GM19324 (cell line): ENCODE data around the gene MFRP.

ENCODE experiments used
- ATAC-seq: cut with Tn5 transposase; IDR thresholded peaks from one replicate; pipeline ENCODE4 v1.9.1; 2021; ENCODE audit warnings: mild to moderate bottlenecking, moderate library complexity; ENCODE audit not compliant: unreplicated experiment, low FRiP score

The MFRP gene

GRCh38 chr11:119338965-119339588 lies 7.4 kb downstream of the MFRP start:
- no peak for ATAC-seq

GRCh38 chr11:119338318-119338890 lies 8.1 kb downstream of the MFRP start:
- no peak for ATAC-seq

GRCh38 chr11:119337581-119338317 lies 8.8 kb downstream of the MFRP start:
- ATAC-seq, result no peak

GRCh38 chr11:119336744-119337469 lies 9.6 kb downstream of the MFRP start:
- no peak for ATAC-seq

GRCh38 chr11:119335655-119336543 lies 10.6 kb downstream of the MFRP start:
- no peak for ATAC-seq

- no peak for ATAC-seq
Measured at GRCh38 chr11:119335091-119335654, 11.3 kb downstream of the MFRP start.

- ATAC-seq, result peak; percentile 89
Measured at GRCh38 chr11:119334174-119334930, 12.2 kb downstream of the MFRP start, which contains the start of gene RNF26. Gene RNF26, plus strand, starts transcription at chr11:119334527. Its CDS starts 596 bp downstream, at chr11:119335123.

GRCh38 chr11:119332111-119332765 lies 14.3 kb downstream of the MFRP start:
- no peak for ATAC-seq

- ATAC-seq, result no peak
Measured at GRCh38 chr11:119330237-119330636, 16.3 kb downstream of the MFRP start.

- ATAC-seq, result no peak
Measured at GRCh38 chr11:119329320-119329719, 17.2 kb downstream of the MFRP start.

- ATAC-seq, result no peak
Measured at GRCh38 chr11:119324189-119324588, 22.3 kb downstream of the MFRP start.

GRCh38 chr11:119323532-119324033 lies 22.9 kb downstream of the MFRP start:
- ATAC-seq, result no peak

GRCh38 chr11:119322921-119323531 lies 23.5 kb downstream of the MFRP start:
- ATAC-seq, result no peak

- ATAC-seq, result no peak
Measured at GRCh38 chr11:119322360-119322739, 24.2 kb downstream of the MFRP start.

GRCh38 chr11:119320776-119321524 lies 25.6 kb downstream of the MFRP start:
- ATAC-seq, result no peak

GRCh38 chr11:119320240-119320775 lies 26.2 kb downstream of the MFRP start:
- no peak for ATAC-seq

GRCh38 chr11:119319700-119320239 lies 26.7 kb downstream of the MFRP start:
- no peak for ATAC-seq
